Fibroblast of lung (primary cell): ENCODE data around the gene ALMS1. TPM values are rescaled to one million over a fixed set of nuclear protein-coding genes. Genes with fewer than 3 reads are reported as not detected.
A peak's percentile ranks its signal among the peaks of the same experiment; 100 is the strongest.

Experiments used
- DNase-seq, 2 donors: peaks; one replicate each; pipeline versions ENCODE4 v3.0.0 to v3.0.0-alpha.2; 2010; ENCODE audit warnings: low read depth in 2 of 2
- H2AFZ ChIP-seq: 2 replicates; pipeline ENCODE4 v1.5.1; 2012; ENCODE audit warnings: low read length, control low read depth, inconsistent platforms
- H3K27ac ChIP-seq: 2 replicates; pipeline ENCODE4 v1.5.1; 2011; ENCODE audit warnings: low read length, control low read depth; ENCODE audit not compliant: insufficient read depth
- H3K27me3 ChIP-seq: 2 replicates; pipeline ENCODE4 v1.5.1; 2011; ENCODE audit warnings: mild to moderate bottlenecking, low read length; ENCODE audit not compliant: control insufficient read depth, insufficient read depth
- H3K36me3 ChIP-seq: 2 replicates; pipeline ENCODE4 v1.5.1; 2011; ENCODE audit warnings: low read length; ENCODE audit not compliant: control insufficient read depth, insufficient read depth
- H3K4me1 ChIP-seq: 2 replicates; pipeline ENCODE4 v1.5.1; 2011; ENCODE audit warnings: low read length; ENCODE audit not compliant: control insufficient read depth, insufficient read depth; ENCODE audit errors: extremely low read depth
- H3K4me2 ChIP-seq: 2 replicates; pipeline ENCODE4 v1.5.1; 2011; ENCODE audit warnings: low read length, control low read depth; ENCODE audit not compliant: insufficient read depth; ENCODE audit errors: extremely low read depth
- H3K4me3 ChIP-seq, 4 experiments: fragments of 200-600 bp in 1 of 4; sonication (generic) in 1 of 4; replicated peaks in 1 of 4; 2 replicates each; pipeline ENCODE4 v1.5.1; 2011 to 2016; ENCODE audit warnings: low read length in 4 of 4, low read depth in 3 of 4, mild to moderate bottlenecking in 3 of 4, control low read depth in 2 of 4, inconsistent platforms in 1 of 4, mixed read lengths in 1 of 4; ENCODE audit not compliant: insufficient read depth in 1 of 4; ENCODE audit errors: control extremely low read depth in 1 of 4
- H3K79me2 ChIP-seq: 2 replicates; pipeline ENCODE4 v1.5.1; 2012; ENCODE audit warnings: mild to moderate bottlenecking, low read length, inconsistent platforms; ENCODE audit not compliant: control insufficient read depth, insufficient read depth
- H3K9ac ChIP-seq: 2 replicates; pipeline ENCODE4 v1.5.1; 2011; ENCODE audit warnings: mild to moderate bottlenecking, low read length, control low read depth; ENCODE audit not compliant: insufficient read depth
- H3K9me3 ChIP-seq: 2 replicates; pipeline ENCODE4 v1.5.1; 2012; ENCODE audit warnings: low read depth, low read length; ENCODE audit not compliant: control insufficient read depth, insufficient read depth
- H4K20me1 ChIP-seq: 2 replicates; pipeline ENCODE4 v1.5.1; 2011; ENCODE audit warnings: low read length; ENCODE audit not compliant: control insufficient read depth, insufficient read depth; ENCODE audit errors: extremely low read depth
- EZH2 ChIP-seq: IDR thresholded peaks from 2 replicates; pipeline ENCODE4 v1.5.1; 2012; ENCODE audit warnings: low read length, control low read depth, mild to moderate bottlenecking; ENCODE audit errors: missing control alignments
- polyA plus RNA-seq, 2 donors: library from polyadenylated mRNA; depleted of rRNA in 1 of 2; stranded (reverse) in 1 of 2; unstranded in 1 of 2; fragments of >200 nt; gene quantifications; 2 replicates each; pipeline ENCODE4 v1.2.1, GENCODE V29; 2011 to 2012; ENCODE audit warnings: missing spikeins in 1 of 2
- total RNA-seq: library from RNA; depleted of rRNA; stranded (reverse); fragments of >200 nt; gene quantifications from 2 replicates; pipeline ENCODE4 v1.2.1, GENCODE V29; 2014
- TF ChIP-seq, protein P1 (sequence below), 2 donors: IDR thresholded peaks in 1 of 2; conservative IDR thresholded peaks in 1 of 2; 1 replicate in 1 of 2; 2 replicates in 1 of 2; pipeline ENCODE4 v1.5.1; 2011 to 2012; ENCODE audit warnings: low read length in 2 of 2, control low read depth in 1 of 2, inconsistent platforms in 1 of 2, low read depth in 1 of 2, mild to moderate bottlenecking in 1 of 2

ALMS1 gene
- total and polyA plus RNA-seq, 2 donors (not counting 1 experiment from before 2014, with no cell fraction given), result 7.5 to 13.4 TPM

DNA sequence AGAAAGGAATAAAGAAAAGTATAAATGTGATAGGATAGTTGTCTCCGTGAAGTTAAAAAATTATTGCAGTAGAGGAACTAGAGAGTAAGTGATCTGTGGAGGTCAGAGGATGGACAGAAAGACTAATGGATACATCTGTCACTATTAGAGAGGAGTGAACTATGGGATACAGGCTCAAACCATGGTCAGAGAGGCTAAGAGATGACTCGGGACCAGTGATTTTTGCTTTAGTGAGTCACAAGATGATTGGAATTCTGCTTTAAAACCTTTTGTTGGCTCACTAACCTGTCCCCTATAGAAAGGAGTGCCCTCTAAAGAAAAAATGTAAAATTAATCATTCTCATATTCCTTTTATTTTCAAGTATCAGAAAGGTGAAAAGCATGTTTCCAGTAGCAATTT, 30.3 kb downstream of the ALMS1 start:
- H3K79me2 ChIP-seq, result no peaks in the 10 kb centered on the region
- H3K9ac ChIP-seq, result no peak overlapping the region
- no peak overlapping the region for H3K27ac ChIP-seq
- no peaks in the 10 kb centered on the region for H3K27me3 ChIP-seq
- no peaks in the 10 kb centered on the region for H3K4me1 ChIP-seq
- H4K20me1 ChIP-seq, result no peaks in the 10 kb centered on the region
- no peaks in the 10 kb centered on the region for H3K9me3 ChIP-seq
- no peak overlapping the region for H3K4me3 ChIP-seq
- no peaks in the 10 kb centered on the region for H3K36me3 ChIP-seq
- TF ChIP-seq, protein P1, sequence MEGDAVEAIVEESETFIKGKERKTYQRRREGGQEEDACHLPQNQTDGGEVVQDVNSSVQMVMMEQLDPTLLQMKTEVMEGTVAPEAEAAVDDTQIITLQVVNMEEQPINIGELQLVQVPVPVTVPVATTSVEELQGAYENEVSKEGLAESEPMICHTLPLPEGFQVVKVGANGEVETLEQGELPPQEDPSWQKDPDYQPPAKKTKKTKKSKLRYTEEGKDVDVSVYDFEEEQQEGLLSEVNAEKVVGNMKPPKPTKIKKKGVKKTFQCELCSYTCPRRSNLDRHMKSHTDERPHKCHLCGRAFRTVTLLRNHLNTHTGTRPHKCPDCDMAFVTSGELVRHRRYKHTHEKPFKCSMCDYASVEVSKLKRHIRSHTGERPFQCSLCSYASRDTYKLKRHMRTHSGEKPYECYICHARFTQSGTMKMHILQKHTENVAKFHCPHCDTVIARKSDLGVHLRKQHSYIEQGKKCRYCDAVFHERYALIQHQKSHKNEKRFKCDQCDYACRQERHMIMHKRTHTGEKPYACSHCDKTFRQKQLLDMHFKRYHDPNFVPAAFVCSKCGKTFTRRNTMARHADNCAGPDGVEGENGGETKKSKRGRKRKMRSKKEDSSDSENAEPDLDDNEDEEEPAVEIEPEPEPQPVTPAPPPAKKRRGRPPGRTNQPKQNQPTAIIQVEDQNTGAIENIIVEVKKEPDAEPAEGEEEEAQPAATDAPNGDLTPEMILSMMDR (conservative IDR thresholded peaks at IDR 0.05 in 1 of 2, IDR thresholded peaks at IDR 0.05 in 1 of 2; ENCODE audit: low read depth in 1 of 2, low read length in 2 of 2), result no peak
- TF ChIP-seq EZH2, result no peak
- DNase-seq, result peak in 1 of 2 donors; percentile 34
- no peak overlapping the region for H3K4me2 ChIP-seq
- no peak overlapping the region for H2AFZ ChIP-seq

DNA sequence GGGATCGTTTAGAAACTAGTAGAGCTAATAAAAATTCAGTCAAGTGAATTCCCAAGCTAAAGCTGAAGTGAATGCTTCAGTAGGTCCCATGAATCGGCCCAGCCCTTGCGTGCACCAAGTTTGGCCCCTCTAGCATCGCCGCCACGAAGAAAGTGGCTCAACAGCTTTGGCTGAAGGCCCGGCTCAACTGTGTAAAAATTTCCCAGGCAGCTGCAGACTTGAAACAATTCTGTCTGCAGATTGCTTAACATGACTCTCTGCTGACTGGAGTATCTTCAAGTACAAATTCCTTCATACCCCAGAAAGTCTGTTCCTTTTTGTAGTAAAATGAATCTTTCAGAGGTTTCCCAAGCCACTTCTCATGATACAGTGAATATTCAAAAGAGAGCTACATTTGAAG, 32.7 kb downstream of the ALMS1 start:
- H3K9me3 ChIP-seq, result no peaks in the 10 kb centered on the region
- no peak overlapping the region for H3K4me3 ChIP-seq
- no peaks in the 10 kb centered on the region for H3K27me3 ChIP-seq
- H3K27ac ChIP-seq, result no peak overlapping the region
- H3K9ac ChIP-seq, result no peak overlapping the region
- no peaks in the 10 kb centered on the region for H3K36me3 ChIP-seq
- H4K20me1 ChIP-seq, result no peaks in the 10 kb centered on the region
- H3K4me2 ChIP-seq, result no peak overlapping the region
- DNase-seq, result peak; percentile 91 to 92
- TF ChIP-seq, protein P1 (conservative IDR thresholded peaks at IDR 0.05 in 1 of 2, IDR thresholded peaks at IDR 0.05 in 1 of 2; ENCODE audit: low read depth in 1 of 2, low read length in 2 of 2), result no peak
- TF ChIP-seq EZH2, result no peak
- no peak overlapping the region for H2AFZ ChIP-seq
- no peaks in the 10 kb centered on the region for H3K4me1 ChIP-seq
- H3K79me2 ChIP-seq, result no peaks in the 10 kb centered on the region

DNA sequence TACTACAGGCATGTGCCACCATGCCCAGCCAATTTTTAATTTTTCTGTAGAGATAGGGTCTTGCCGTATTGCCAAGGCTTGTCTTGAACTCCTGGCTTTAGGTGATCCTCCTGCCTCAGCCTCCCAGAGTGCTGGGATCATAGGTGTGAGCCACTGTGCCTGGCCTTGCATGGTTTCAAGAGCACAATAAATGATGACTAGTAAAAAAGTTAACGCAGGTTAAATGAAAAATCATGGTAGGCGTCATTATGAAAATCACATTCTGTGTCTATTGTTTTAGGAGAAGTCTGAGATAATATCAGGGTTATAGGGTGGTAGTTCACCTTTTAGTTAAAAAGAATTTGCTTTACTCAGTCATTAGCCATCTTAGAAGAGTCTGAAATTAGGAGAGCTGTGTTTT, 38.3 kb downstream of the ALMS1 start:
- no peak for DNase-seq
- no peaks in the 10 kb centered on the region for H3K9me3 ChIP-seq
- H3K27ac ChIP-seq, result no peak overlapping the region
- no peak for TF ChIP-seq EZH2
- TF ChIP-seq, protein P1 (conservative IDR thresholded peaks at IDR 0.05 in 1 of 2, IDR thresholded peaks at IDR 0.05 in 1 of 2; ENCODE audit: low read depth in 1 of 2, low read length in 2 of 2), result no peak
- H2AFZ ChIP-seq, result no peak overlapping the region
- no peaks in the 10 kb centered on the region for H4K20me1 ChIP-seq
- no peaks in the 10 kb centered on the region for H3K27me3 ChIP-seq
- H3K4me3 ChIP-seq, result no peak overlapping the region
- H3K79me2 ChIP-seq, result no peaks in the 10 kb centered on the region
- no peak overlapping the region for H3K9ac ChIP-seq
- peaks cover 2% of the 10 kb centered on the region for H3K36me3 ChIP-seq
- H3K4me2 ChIP-seq, result no peak overlapping the region
- H3K4me1 ChIP-seq, result no peaks in the 10 kb centered on the region
